ENCODE results near the gene RFPL4A. TPM values are rescaled to one million over a fixed set of nuclear protein-coding genes. Genes with fewer than 3 reads are reported as not detected.

The RFPL4A gene
- polyA plus RNA-seq, 2 of the 4 experiments (the other 2 are of a cell fraction), result 0.06 TPM; not detected in 1

GRCh38 chr19:55812449-55812848 is 53.6 kb downstream of the RFPL4A start:
- H3K9me3 ChIP-seq, result peaks cover 16% of the 10 kb centered on the region
- no peak overlapping the region for H3K27ac ChIP-seq
- WGBS (ENCODE audit: missing lambda C conversion rate), result 2% methylated on average over 7 of the region's 7 CpGs
- DNase-seq (ENCODE audit: low read depth in 1 of 2, low spot score in 1 of 2) (no peak), ATAC-seq (no peak), FAIRE-seq (no peak)
- H3K4me2 ChIP-seq, result no peak overlapping the region
- no peaks in the 10 kb centered on the region for H3K4me1 ChIP-seq
- no peak overlapping the region for H3K4me3 ChIP-seq
- TF ChIP-seq GATA3 (IDR thresholded peaks at IDR 0.05; ENCODE audit: borderline replicate concordance) (no peak), HEYL (CRISPR knock-in tag; IDR thresholded peaks at IDR 0.05) (no peak), PBX3 (IDR thresholded peaks at IDR 0.05) (no peak), CBX2 (IDR thresholded peaks at IDR 0.05; ENCODE audit: borderline replicate concordance, low read depth) (no peak), ESRRA (IDR thresholded peaks at IDR 0.05; ENCODE audit: borderline replicate concordance, low read length) (no peak)
- TF ChIP-seq, protein P1, sequence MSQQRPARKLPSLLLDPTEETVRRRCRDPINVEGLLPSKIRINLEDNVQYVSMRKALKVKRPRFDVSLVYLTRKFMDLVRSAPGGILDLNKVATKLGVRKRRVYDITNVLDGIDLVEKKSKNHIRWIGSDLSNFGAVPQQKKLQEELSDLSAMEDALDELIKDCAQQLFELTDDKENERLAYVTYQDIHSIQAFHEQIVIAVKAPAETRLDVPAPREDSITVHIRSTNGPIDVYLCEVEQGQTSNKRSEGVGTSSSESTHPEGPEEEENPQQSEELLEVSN (IDR thresholded peaks at IDR 0.05; ENCODE audit: borderline replicate concordance, low read depth), result no peak
- CTCF ChIA-PET, result interaction anchor here (1.3 kb wide), 1 partner anchor 13 kb away, joined by 3 read pairs; no protein-coding TSS in a partner anchor
- POLR2A ChIA-PET, result no interaction called here

Other genes starting within 250 kb of the RFPL4A start
- gene SBK2, start 222.0 kb upstream of the RFPL4A start, polyA plus RNA-seq (2011; rRNA removed), result 0.65 and 0.89 TPM in 2 replicates
- 1.1 to 1.6 TPM (median 1.2 TPM) in 3 replicates for gene SBK2, start 222.0 kb upstream of the RFPL4A start, polyA plus RNA-seq (2017; fragmentation: RNase III; extraction: RNeasy Plus Mini Kit Qiagen cat#74134 plus additional on column Dnase treatment)
- gene SBK3, start 213.6 kb upstream of the RFPL4A start, polyA plus RNA-seq (2011; rRNA removed), result 0.89 and 1.1 TPM in 2 replicates
- 0.92 to 1.2 TPM (median 1.1 TPM) in 3 replicates for gene SBK3, start 213.6 kb upstream of the RFPL4A start, polyA plus RNA-seq (2017; fragmentation: RNase III; extraction: RNeasy Plus Mini Kit Qiagen cat#74134 plus additional on column Dnase treatment)
- 4.2 and 6.5 TPM in 2 replicates for gene ZNF579, start 178.2 kb upstream of the RFPL4A start, polyA plus RNA-seq (2011; rRNA removed)
- 16.2 to 17.0 TPM (median 16.2 TPM) in 3 replicates for gene ZNF579, start 178.2 kb upstream of the RFPL4A start, polyA plus RNA-seq (2017; fragmentation: RNase III; extraction: RNeasy Plus Mini Kit Qiagen cat#74134 plus additional on column Dnase treatment)
- gene FIZ1, start 159.6 kb upstream of the RFPL4A start, polyA plus RNA-seq (2011; rRNA removed), result 10.3 and 10.4 TPM in 2 replicates
- 15.7 to 18.0 TPM (median 16.9 TPM) in 3 replicates for gene FIZ1, start 159.6 kb upstream of the RFPL4A start, polyA plus RNA-seq (2017; fragmentation: RNase III; extraction: RNeasy Plus Mini Kit Qiagen cat#74134 plus additional on column Dnase treatment)
- gene ZNF524, start 158.8 kb upstream of the RFPL4A start, polyA plus RNA-seq (2011; rRNA removed), result 5.0 and 6.4 TPM in 2 replicates
- gene ZNF524, start 158.8 kb upstream of the RFPL4A start, polyA plus RNA-seq (2017; fragmentation: RNase III; extraction: RNeasy Plus Mini Kit Qiagen cat#74134 plus additional on column Dnase treatment), result 9.3 to 9.7 TPM (median 9.7 TPM) in 3 replicates
- 2.1 and 2.2 TPM in 2 replicates for gene ZNF865, start 153.4 kb upstream of the RFPL4A start, polyA plus RNA-seq (2011; rRNA removed)
- 7.1 to 7.9 TPM (median 7.8 TPM) in 3 replicates for gene ZNF865, start 153.4 kb upstream of the RFPL4A start, polyA plus RNA-seq (2017; fragmentation: RNase III; extraction: RNeasy Plus Mini Kit Qiagen cat#74134 plus additional on column Dnase treatment)
- gene ZNF784, start 134.5 kb upstream of the RFPL4A start, polyA plus RNA-seq (2011; rRNA removed), result 3.5 and 4.1 TPM in 2 replicates
- gene ZNF784, start 134.5 kb upstream of the RFPL4A start, polyA plus RNA-seq (2017; fragmentation: RNase III; extraction: RNeasy Plus Mini Kit Qiagen cat#74134 plus additional on column Dnase treatment), result 6.0 to 7.1 TPM (median 6.6 TPM) in 3 replicates
- 9.2 and 15.2 TPM in 2 replicates for gene ZNF580, start 118.1 kb upstream of the RFPL4A start, polyA plus RNA-seq (2011; rRNA removed)
- 40.5 to 57.0 TPM (median 52.8 TPM) in 3 replicates for gene ZNF580, start 118.1 kb upstream of the RFPL4A start, polyA plus RNA-seq (2017; fragmentation: RNase III; extraction: RNeasy Plus Mini Kit Qiagen cat#74134 plus additional on column Dnase treatment)
- gene ZNF581, start 115.4 kb upstream of the RFPL4A start, polyA plus RNA-seq (2011; rRNA removed), result 13.9 and 17.1 TPM in 2 replicates
- 24.3 to 25.6 TPM (median 24.9 TPM) in 3 replicates for gene ZNF581, start 115.4 kb upstream of the RFPL4A start, polyA plus RNA-seq (2017; fragmentation: RNase III; extraction: RNeasy Plus Mini Kit Qiagen cat#74134 plus additional on column Dnase treatment)
- 5.2 and 5.5 TPM in 2 replicates for gene CCDC106, start 110.9 kb upstream of the RFPL4A start, polyA plus RNA-seq (2011; rRNA removed)
- gene CCDC106, start 110.9 kb upstream of the RFPL4A start, polyA plus RNA-seq (2017; fragmentation: RNase III; extraction: RNeasy Plus Mini Kit Qiagen cat#74134 plus additional on column Dnase treatment), result 15.7 to 17.6 TPM (median 17.4 TPM) in 3 replicates
- gene U2AF2, start 104.1 kb upstream of the RFPL4A start, polyA plus RNA-seq (2011; rRNA removed), result 147 and 157 TPM in 2 replicates
- gene U2AF2, start 104.1 kb upstream of the RFPL4A start, polyA plus RNA-seq (2017; fragmentation: RNase III; extraction: RNeasy Plus Mini Kit Qiagen cat#74134 plus additional on column Dnase treatment), result 280 to 302 TPM (median 293 TPM) in 3 replicates
- gene EPN1, start 83.9 kb upstream of the RFPL4A start, polyA plus RNA-seq (2011; rRNA removed), result 28.0 and 43.7 TPM in 2 replicates
- gene EPN1, start 83.9 kb upstream of the RFPL4A start, polyA plus RNA-seq (2017; fragmentation: RNase III; extraction: RNeasy Plus Mini Kit Qiagen cat#74134 plus additional on column Dnase treatment), result 129 to 139 TPM (median 139 TPM) in 3 replicates
- gene NLRP9, start 20.7 kb upstream of the RFPL4A start, polyA plus RNA-seq (2011; rRNA removed), result not detected in 2 replicates
- gene NLRP9, start 20.7 kb upstream of the RFPL4A start, polyA plus RNA-seq (2017; fragmentation: RNase III; extraction: RNeasy Plus Mini Kit Qiagen cat#74134 plus additional on column Dnase treatment), result not detected in 3 replicates
- not detected in 2 replicates for gene RFPL4AL1, start 10.0 kb downstream of the RFPL4A start, polyA plus RNA-seq (2011; rRNA removed)
- gene RFPL4AL1, start 10.0 kb downstream of the RFPL4A start, polyA plus RNA-seq (2017; fragmentation: RNase III; extraction: RNeasy Plus Mini Kit Qiagen cat#74134 plus additional on column Dnase treatment), result not detected in 3 replicates
- 0.06 and 0.13 TPM in 2 replicates for gene NLRP11, start 72.9 kb downstream of the RFPL4A start, polyA plus RNA-seq (2011; rRNA removed)
- 0.03 TPM in 2 of 3 replicates, not detected in the other for gene NLRP11, start 72.9 kb downstream of the RFPL4A start, polyA plus RNA-seq (2017; fragmentation: RNase III; extraction: RNeasy Plus Mini Kit Qiagen cat#74134 plus additional on column Dnase treatment)
- 0.09 and 0.10 TPM in 2 replicates for gene NLRP4, start 77.4 kb downstream of the RFPL4A start, polyA plus RNA-seq (2011; rRNA removed)
- 0.04 TPM in 1 of 3 replicates, not detected in the others for gene NLRP4, start 77.4 kb downstream of the RFPL4A start, polyA plus RNA-seq (2017; fragmentation: RNase III; extraction: RNeasy Plus Mini Kit Qiagen cat#74134 plus additional on column Dnase treatment)
- not detected in 2 replicates for gene NLRP13, start 173.2 kb downstream of the RFPL4A start, polyA plus RNA-seq (2011; rRNA removed)
- not detected in 3 replicates for gene NLRP13, start 173.2 kb downstream of the RFPL4A start, polyA plus RNA-seq (2017; fragmentation: RNase III; extraction: RNeasy Plus Mini Kit Qiagen cat#74134 plus additional on column Dnase treatment)
- gene NLRP8, start 188.7 kb downstream of the RFPL4A start, polyA plus RNA-seq (2011; rRNA removed), result not detected in 2 replicates
- not detected in 3 replicates for gene NLRP8, start 188.7 kb downstream of the RFPL4A start, polyA plus RNA-seq (2017; fragmentation: RNase III; extraction: RNeasy Plus Mini Kit Qiagen cat#74134 plus additional on column Dnase treatment)
- not detected in 2 replicates for gene NLRP5, start 227.7 kb downstream of the RFPL4A start, polyA plus RNA-seq (2011; rRNA removed)
- not detected in 3 replicates for gene NLRP5, start 227.7 kb downstream of the RFPL4A start, polyA plus RNA-seq (2017; fragmentation: RNase III; extraction: RNeasy Plus Mini Kit Qiagen cat#74134 plus additional on column Dnase treatment)

Measured in A549 (cell line).